HG03520 (cell line): ENCODE data around the gene AGBL1.

ENCODE experiments used
- ATAC-seq: cut with Tn5 transposase; IDR thresholded peaks from one replicate; pipeline ENCODE4 v1.9.1; 2021; ENCODE audit warnings: mild to moderate bottlenecking, moderate library complexity; ENCODE audit not compliant: unreplicated experiment

The AGBL1 gene

GRCh38 chr15:86162641-86163040 is 83.0 kb downstream of the AGBL1 start:
- ATAC-seq = no peak

GRCh38 chr15:86163816-86164215 is 84.1 kb downstream of the AGBL1 start:
- no peak for ATAC-seq

GRCh38 chr15:86164232-86164898 is 84.7 kb downstream of the AGBL1 start:
- no peak for ATAC-seq

DNA sequence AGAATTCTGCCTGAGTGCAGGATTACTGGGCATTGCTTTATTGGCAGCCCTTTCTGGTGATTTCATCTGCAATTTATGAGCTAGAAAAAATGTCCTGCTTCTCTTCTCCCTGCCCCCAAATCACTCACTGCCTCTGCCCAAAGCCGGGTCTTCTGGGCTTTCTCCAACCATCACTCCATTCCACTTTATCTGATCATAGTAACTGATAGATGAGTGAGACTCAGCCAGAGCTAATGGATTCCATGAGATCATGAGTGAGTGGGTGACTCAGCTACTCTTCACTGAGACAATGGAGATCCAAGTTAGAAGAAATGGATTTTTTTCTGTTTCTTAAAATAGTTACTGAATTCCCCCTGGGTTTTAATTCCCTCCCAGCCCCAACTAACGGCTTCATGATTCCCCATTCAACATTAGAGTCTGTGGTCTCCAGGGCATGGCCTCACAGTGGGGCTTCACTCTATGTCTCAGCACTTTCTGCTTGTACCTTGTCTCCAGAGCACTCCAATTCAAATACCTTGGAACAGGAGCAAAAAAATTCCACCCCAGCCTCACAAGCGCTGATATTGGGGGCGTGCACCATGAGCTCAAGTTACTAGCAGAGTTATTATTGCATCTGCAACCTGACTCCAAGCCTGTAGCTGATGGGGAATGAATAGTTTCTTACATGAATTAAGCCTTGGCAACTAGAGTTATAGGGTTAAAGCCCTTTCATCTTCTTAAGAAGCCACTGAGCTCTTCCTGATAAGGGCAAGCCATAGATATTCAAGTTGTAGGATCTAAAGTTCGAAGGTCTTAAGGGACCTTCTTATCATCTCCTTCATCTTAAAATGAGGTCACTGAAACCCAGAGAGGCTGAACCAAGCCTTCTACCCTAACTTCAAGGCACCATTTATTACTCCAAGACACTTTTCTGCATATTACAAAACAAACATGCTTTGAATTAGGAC is 85.9 kb downstream of the AGBL1 start:
- ATAC-seq = no peak

- no peak for ATAC-seq
Observed at GRCh38 chr15:86167841-86168240, 88.2 kb downstream of the AGBL1 start.

DNA sequence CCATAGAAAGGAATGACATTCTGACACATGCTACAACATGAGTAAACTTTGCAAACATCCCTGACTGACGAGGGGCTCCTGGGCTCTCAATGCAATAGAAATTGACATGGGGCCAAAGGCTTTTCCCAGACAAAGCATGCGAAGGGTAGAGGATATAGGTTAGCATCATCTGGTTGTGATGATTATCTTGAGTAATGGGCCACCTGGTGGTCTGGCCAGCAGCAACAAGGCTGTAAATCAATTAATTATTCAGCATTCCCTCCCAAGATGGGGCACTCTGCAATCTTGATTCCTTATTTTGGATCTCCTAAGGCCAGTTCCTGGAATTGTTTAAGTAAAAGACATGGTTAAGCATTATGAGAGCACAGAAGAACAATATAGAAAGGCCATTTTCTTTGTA is 99.2 kb downstream of the AGBL1 start:
- ATAC-seq = no peak

DNA sequence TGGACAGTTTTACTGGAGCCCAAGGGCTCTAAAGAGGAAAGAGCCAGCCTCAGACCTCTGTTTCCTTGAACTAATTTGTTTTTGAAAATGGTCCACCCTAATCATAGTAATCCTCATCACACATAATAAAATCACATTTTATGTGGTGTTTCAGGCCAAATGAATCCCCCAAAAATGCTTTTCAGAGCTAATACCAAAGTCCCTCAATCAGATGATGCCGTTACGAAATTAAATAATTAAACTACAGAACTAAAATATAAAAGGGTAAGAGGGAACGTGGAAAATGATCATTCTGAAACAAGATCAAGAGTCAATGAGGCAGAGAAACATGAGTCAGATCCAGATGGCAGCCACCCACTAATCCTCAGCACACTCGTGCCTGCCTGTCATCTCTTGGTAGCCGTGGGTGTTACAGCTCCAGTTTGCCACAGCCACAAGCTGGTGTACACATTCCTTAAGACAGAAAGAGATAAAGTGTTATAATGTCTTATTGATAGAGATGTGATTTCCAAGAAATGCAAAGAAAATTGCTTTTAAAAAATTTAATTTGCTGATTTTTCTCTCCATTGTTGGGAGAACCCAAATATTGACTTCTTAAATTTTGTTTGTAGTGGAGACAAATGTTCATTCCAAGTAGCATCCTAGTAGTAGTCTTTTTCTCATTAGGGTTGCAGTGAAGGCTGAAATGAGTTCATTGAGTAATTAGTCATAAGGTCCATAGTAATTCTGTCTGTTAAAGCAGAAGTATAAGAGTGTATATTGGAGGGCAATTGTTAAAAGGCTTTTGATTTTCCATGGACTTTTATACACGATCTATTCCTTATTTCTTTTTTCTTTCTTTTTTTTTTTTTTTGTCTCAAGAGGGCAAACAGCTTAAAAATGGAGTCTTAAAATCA is 104.2 kb downstream of the AGBL1 start:
- ATAC-seq = peak; percentile 63

- ATAC-seq = no peak
Observed at GRCh38 chr15:86193716-86194380, 114.2 kb downstream of the AGBL1 start.

DNA sequence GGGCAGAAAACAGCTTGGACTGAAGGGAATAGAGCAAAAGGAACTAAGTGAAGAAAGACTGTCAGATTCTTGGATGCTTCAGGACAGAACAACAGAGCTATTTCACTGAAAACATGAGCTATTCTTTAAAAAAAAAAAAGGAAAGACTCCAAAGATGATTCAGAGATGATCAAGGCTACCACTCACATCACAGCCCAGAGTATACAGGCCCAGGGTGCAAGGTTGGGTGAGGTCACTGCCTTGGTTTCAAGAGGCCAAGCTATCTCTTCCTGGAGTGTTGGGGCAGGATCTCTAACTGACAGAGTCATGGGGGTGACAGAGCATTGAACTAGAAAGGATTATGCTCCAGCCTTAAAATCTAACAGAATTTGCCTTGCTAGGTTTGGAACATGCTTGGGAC is 118.1 kb downstream of the AGBL1 start:
- ATAC-seq = no peak

GRCh38 chr15:86199467-86200145 is 119.9 kb downstream of the AGBL1 start:
- ATAC-seq = no peak

GRCh38 chr15:86201313-86202008 is 121.8 kb downstream of the AGBL1 start:
- ATAC-seq = no peak

DNA sequence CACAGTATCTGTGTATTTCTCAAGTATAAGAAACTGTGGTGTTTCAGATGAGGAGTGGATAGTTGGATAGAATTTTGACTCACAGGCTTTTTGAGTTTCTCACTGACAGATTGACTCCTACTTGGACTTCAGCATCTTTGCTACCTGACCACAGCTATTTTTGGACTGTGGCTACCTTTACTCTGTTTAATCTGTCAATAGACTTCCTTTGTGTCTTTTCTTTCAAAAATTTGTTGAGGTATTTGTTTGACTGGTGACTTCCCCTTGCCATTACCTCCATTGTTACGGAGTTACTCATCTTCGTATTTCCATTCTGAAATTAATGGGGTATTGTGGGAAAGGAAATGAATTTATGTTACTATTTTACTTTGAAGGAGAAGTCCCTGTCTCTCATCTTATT is 123.8 kb downstream of the AGBL1 start:
- no peak for ATAC-seq

- ATAC-seq = no peak
Observed at GRCh38 chr15:86205096-86205495, 125.4 kb downstream of the AGBL1 start.

DNA sequence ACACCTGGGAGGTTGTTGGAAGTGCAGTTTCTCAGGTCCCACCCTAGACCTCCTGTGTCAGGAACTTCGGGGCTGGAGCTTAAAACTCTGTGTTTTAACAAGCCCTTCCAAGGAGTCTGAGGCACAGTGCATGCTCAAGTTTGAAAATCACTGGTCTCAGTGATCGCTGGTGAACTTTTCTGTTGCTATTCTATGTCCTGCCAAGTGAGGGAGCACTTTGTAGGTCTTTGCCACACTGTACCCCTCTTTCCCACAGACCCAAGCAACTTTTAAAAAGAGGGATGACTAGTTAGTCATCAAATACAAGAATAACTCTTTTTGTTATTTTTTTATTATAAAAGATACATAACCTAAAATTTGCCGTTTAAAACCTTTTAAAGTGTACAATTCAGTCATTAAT is 133.7 kb downstream of the AGBL1 start:
- no peak for ATAC-seq

DNA sequence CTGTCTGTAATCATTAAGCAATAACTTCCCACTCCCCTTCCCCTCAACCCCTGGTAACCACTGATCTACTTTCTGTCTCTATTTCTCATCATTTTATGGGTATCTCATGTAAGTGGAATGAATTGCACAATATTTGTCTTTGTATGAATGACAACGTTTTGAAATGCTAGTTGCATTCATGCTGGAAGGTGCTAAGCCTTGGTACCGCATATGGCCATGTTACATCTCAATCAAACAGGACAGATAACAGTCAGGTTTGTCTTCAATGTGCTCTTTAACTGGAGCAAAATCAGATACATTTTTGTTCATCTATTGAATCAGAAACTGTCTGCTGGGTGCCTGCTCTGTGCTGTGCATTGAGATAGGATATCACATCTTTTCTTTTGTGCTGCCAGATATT is 134.2 kb downstream of the AGBL1 start:
- ATAC-seq = no peak

DNA sequence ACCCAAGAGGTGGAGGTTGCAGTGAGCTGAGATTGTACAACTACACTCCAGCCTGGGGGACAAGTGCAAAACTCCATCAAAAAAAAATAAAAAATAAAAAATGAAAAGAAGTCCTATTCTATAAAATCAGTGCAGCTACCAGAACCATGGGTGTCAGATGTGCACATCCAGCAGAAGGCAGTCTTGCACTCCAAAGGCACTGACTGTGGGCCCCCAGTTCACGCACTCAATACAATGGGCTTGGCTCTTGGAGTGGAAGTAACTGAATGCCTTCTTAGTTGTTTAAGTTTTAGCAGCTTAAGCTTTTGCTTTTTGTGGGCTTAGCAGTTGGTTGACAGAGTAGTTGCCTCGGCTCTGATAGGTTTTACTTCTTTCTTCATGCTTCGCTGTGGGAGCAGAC is 141.4 kb downstream of the AGBL1 start:
- no peak for ATAC-seq

GRCh38 chr15:86229306-86229705 is 149.6 kb downstream of the AGBL1 start:
- no peak for ATAC-seq

DNA sequence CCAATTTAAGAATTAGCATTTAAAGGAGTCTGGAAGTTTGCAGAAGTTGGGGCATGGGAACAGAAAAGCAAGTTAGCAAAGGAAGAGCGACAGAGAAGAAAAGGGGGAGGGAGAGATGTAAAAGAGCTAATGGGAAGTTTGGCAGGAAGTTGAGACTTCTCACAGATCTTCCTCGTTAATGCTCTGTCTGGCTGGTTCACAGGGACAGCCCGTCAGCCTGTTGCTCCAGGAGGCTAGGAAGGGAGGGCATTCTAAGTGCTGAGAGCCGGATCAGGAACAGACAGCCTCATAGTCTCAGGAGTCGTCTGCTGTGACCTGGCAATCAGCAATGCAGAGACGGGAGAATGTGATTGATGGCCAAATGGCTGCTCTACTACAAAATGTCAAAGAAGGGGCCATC is 150.3 kb downstream of the AGBL1 start:
- no peak for ATAC-seq

- ATAC-seq = no peak
Observed at GRCh38 chr15:86231864-86232721, 152.4 kb downstream of the AGBL1 start.
